SK-N-SH (cell line): ENCODE measurements around the gene CATSPERB. TPM values are rescaled to one million over a fixed set of nuclear protein-coding genes. Genes with fewer than 3 reads are reported as not detected.

Experiments used
- CTCF ChIA-PET: fragments of 300-600, 350-600 bp; formaldehyde crosslinking; extraction: SDS; loops from one replicate; lab custom pipeline; 2021; lab: Yijun Ruan, JAX
- POLR2A ChIA-PET: fragments of 350-600 bp; sonication (Branson Sonifier 250); formaldehyde crosslinking; extraction: SDS; loops from one replicate; lab custom pipeline; 2020; ENCODE audit warnings: antibody characterized with exemption, inconsistent platforms; lab: Yijun Ruan, JAX
- DNase-seq: peaks from one replicate; pipeline ENCODE4 v3.0.0; 2012
- H2AFZ ChIP-seq: fragments of 200-600 bp; sonication (generic); 2 replicates; pipeline ENCODE4 v1.8.1; 2016; ENCODE audit warnings: antibody characterized with exemption, mild to moderate bottlenecking, low read depth
- H3F3A ChIP-seq: fragments of 200-600 bp; sonication (generic); replicated peaks from 2 replicates; pipeline ENCODE3; 2016; ENCODE audit warnings: antibody characterized with exemption, mild to moderate bottlenecking; ENCODE audit not compliant: insufficient read depth
- H3K27ac ChIP-seq, 2 experiments: fragments of 200-500 bp in 1 of 2; fragments of 200-600 bp in 1 of 2; sonication (Bioruptor generic) in 1 of 2; sonication (generic), shearing (Covaris generic) in 1 of 2; 2 replicates each; pipeline versions ENCODE4 v1.5.1 to v1.6.1; 2014 to 2016; ENCODE audit warnings: low read depth in 2 of 2, inconsistent platforms in 1 of 2, low read length in 1 of 2, mild to moderate bottlenecking in 1 of 2, mixed read lengths in 1 of 2
- H3K27me3 ChIP-seq: fragments of 200-600 bp; sonication (generic), shearing (Covaris generic); 2 replicates; pipeline ENCODE4 v1.6.1; 2016; ENCODE audit warnings: mixed run types; ENCODE audit not compliant: insufficient read depth
- H3K36me3 ChIP-seq, 2 experiments: fragments of 200-500 bp in 1 of 2; fragments of 200-600 bp in 1 of 2; sonication (Bioruptor generic) in 1 of 2; sonication (generic) in 1 of 2; replicated peaks in 1 of 2; 2 replicates each; pipeline versions ENCODE3 to v1.5.1; 2014 to 2016; ENCODE audit warnings: low read length in 1 of 2, mild to moderate bottlenecking in 1 of 2; ENCODE audit not compliant: insufficient read depth in 2 of 2, control insufficient read depth in 1 of 2
- H3K4me1 ChIP-seq, 2 experiments: fragments of 200-500 bp in 1 of 2; fragments of 200-600 bp in 1 of 2; sonication (Bioruptor generic) in 1 of 2; sonication (generic), shearing (Covaris generic) in 1 of 2; 2 replicates each; pipeline versions ENCODE4 v1.5.1 to v1.6.1; 2014 to 2016; ENCODE audit warnings: low read depth in 1 of 2, low read length in 1 of 2, mixed run types in 1 of 2; ENCODE audit not compliant: insufficient read depth in 2 of 2, control insufficient read depth in 1 of 2
- H3K4me2 ChIP-seq: fragments of 200-600 bp; sonication (generic), shearing (Covaris generic); 2 replicates; pipeline ENCODE4 v1.6.1; 2017; ENCODE audit warnings: mixed run types
- H3K4me3 ChIP-seq, 2 experiments: fragments of 200-500 bp in 1 of 2; fragments of 200-600 bp in 1 of 2; sonication (Bioruptor generic) in 1 of 2; sonication (generic), shearing (Covaris generic) in 1 of 2; 2 replicates each; pipeline versions ENCODE4 v1.5.1 to v1.8.1; 2014 to 2016; ENCODE audit warnings: low read depth in 2 of 2, inconsistent platforms in 1 of 2, low read length in 1 of 2, mild to moderate bottlenecking in 1 of 2, mixed read lengths in 1 of 2, moderate library complexity in 1 of 2
- H3K79me2 ChIP-seq: fragments of 200-600 bp; sonication (generic); 2 replicates; pipeline ENCODE4 v1.8.1; 2017; ENCODE audit warnings: mild to moderate bottlenecking; ENCODE audit not compliant: insufficient read depth
- H3K9ac ChIP-seq: fragments of 200-600 bp; sonication (generic); 2 replicates; pipeline ENCODE4 v1.6.1; 2017; ENCODE audit warnings: mixed run types
- H3K9me2 ChIP-seq: fragments of 200-600 bp; sonication (generic); 2 replicates; pipeline ENCODE4 v1.6.1; 2017; ENCODE audit warnings: mixed run types
- H3K9me3 ChIP-seq: fragments of 200-600 bp; sonication (generic); 2 replicates; pipeline ENCODE4 v1.6.1; 2017; ENCODE audit warnings: mixed run types, mild to moderate bottlenecking, moderate library complexity
- H4K20me1 ChIP-seq: fragments of 200-600 bp; sonication (generic); 2 replicates; pipeline ENCODE4 v1.6.1; 2017; ENCODE audit warnings: mild to moderate bottlenecking, mixed run types; ENCODE audit not compliant: insufficient read depth
- ELF1 ChIP-seq: IDR thresholded peaks from 2 replicates; pipeline ENCODE4 v1.4.0; 2012
- EP300 ChIP-seq, 2 experiments: IDR thresholded peaks; 2 replicates each; pipeline versions ENCODE4 v1.4.0 to v1.6.1; 2012; ENCODE audit warnings: borderline replicate concordance in 1 of 2, low read depth in 1 of 2, low read length in 1 of 2
- FOXJ3 ChIP-seq: sonication (generic); formaldehyde crosslinking; IDR thresholded peaks from 2 replicates; pipeline ENCODE4 v1.5.1; 2020; ENCODE audit warnings: mild to moderate bottlenecking, missing genetic modification reagents
- GATA2 ChIP-seq: sonication (generic); formaldehyde crosslinking; IDR thresholded peaks from 2 replicates; pipeline ENCODE4 v1.5.0; 2020; ENCODE audit warnings: mild to moderate bottlenecking, missing genetic modification reagents
- MXI1 ChIP-seq: IDR thresholded peaks from 2 replicates; pipeline ENCODE4 v1.6.1; 2012; ENCODE audit warnings: mild to moderate bottlenecking, low read depth, low read length, improper control_type of control experiment
- NRF1 ChIP-seq: IDR thresholded peaks from 2 replicates; pipeline ENCODE4 v1.6.1; 2012; ENCODE audit warnings: low read depth, mild to moderate bottlenecking, low read length
- POLR2AphosphoS5 ChIP-seq: IDR thresholded peaks from 2 replicates; pipeline ENCODE4 v1.6.1; 2012; ENCODE audit warnings: low read depth, low read length
- RFX5 ChIP-seq: IDR thresholded peaks from 2 replicates; pipeline ENCODE4 v1.6.1; 2012; ENCODE audit warnings: mild to moderate bottlenecking, improper control_type of control experiment, low read length
- SIN3A ChIP-seq: IDR thresholded peaks from 2 replicates; pipeline ENCODE4 v1.6.1; 2012; ENCODE audit warnings: low read depth, mild to moderate bottlenecking, low read length, moderate library complexity, borderline replicate concordance
- TCF12 ChIP-seq: IDR thresholded peaks from 2 replicates; pipeline ENCODE4 v1.4.0; 2012
- TEAD4 ChIP-seq: IDR thresholded peaks from 2 replicates; pipeline ENCODE4 v1.4.0; 2012; ENCODE audit warnings: mild to moderate bottlenecking, borderline replicate concordance; ENCODE audit not compliant: insufficient read depth
- whole genome bisulfite sequencing: methylation state at CpG from one replicate; pipeline ENCODE4 v1.1.6; 2017; ENCODE audit warnings: low lambda C conversion rate; 5-methylcytosine and 5-hydroxymethylcytosine counted together
- polyA plus RNA-seq, 3 experiments: library from polyadenylated mRNA; depleted of rRNA; stranded (reverse); fragments of >200 nt; gene quantifications; 2 replicates each; pipeline ENCODE4 v1.2.3, GENCODE V29; 2012
- TF ChIP-seq, protein P1 (sequence below): fragments of 150-350 bp; IDR thresholded peaks from 2 replicates; pipeline ENCODE4 v1.6.1; 2017; ENCODE audit warnings: antibody characterized with exemption, low read length, low read depth, borderline replicate concordance
- TF ChIP-seq, protein P2 (sequence below): IDR thresholded peaks from 2 replicates; pipeline ENCODE4 v1.4.0; 2012; ENCODE audit warnings: low read depth, borderline replicate concordance
- TF ChIP-seq, protein P3 (sequence below): fragments of 200-600 bp; sonication (generic); IDR thresholded peaks from 2 replicates; pipeline ENCODE4 v1.6.1; 2017; ENCODE audit warnings: antibody characterized with exemption, mild to moderate bottlenecking, moderate library complexity

Gene CATSPERB
- polyA plus RNA-seq, 1 of the 3 experiments (the other 2 are of a cell fraction), result 0.08 TPM

DNA sequence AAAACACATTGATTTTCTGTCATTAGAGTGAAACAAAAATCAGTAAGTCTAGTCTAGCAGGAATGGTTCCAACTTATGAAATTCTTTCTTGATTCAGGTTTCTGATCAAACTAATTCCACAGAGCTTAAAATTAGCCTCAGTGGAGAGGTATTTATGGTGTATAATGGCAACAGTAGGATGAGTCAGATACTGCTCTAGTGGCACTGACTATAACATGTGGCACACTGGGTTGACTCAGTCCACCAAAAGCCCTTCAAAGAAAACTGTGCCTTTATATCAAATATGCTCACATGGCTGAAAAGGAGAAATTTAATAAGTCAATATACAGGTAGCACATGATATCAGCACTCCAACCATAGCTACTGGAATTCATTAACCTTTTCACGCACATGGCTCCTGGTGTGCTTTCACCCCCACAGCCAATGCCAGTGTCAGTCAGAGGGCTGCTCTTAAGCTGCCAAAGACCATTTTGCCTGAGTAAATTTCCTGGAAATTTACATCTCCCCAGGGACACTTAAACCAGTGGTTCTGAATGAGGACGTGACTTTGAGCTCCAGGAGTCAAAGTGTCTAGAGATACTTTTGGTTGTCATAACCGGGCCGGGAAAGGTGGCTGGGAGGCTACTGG lies 21.7 kb upstream of the CATSPERB start:
- H3K4me3 ChIP-seq, result no peak overlapping the region
- H3K36me3 ChIP-seq, result no peaks in the 10 kb centered on the region
- ChIA-PET CTCF (no interaction called here), POLR2A (no interaction called here)
- H3K79me2 ChIP-seq, result no peaks in the 10 kb centered on the region
- no peak overlapping the region for H3K27ac ChIP-seq
- H4K20me1 ChIP-seq, result no peaks in the 10 kb centered on the region
- H3K4me1 ChIP-seq, result no peaks in the 10 kb centered on the region
- no peak overlapping the region for H3K9ac ChIP-seq
- H2AFZ ChIP-seq, result no peak overlapping the region
- H3F3A ChIP-seq, result no peaks in the 10 kb centered on the region
- DNase-seq, result no peak
- no peak overlapping the region for H3K4me2 ChIP-seq
- H3K9me3 ChIP-seq, result no peaks in the 10 kb centered on the region
- H3K9me2 ChIP-seq, result no peaks in the 10 kb centered on the region
- TF ChIP-seq POLR2AphosphoS5, result no peak
- TF ChIP-seq EP300 (IDR thresholded peaks at IDR 0.05; ENCODE audit: borderline replicate concordance in 1 of 2, low read depth in 1 of 2, low read length in 1 of 2), result no peak
- TF ChIP-seq MXI1, result no peak
- TF ChIP-seq ELF1, result no peak
- TF ChIP-seq, protein P1, sequence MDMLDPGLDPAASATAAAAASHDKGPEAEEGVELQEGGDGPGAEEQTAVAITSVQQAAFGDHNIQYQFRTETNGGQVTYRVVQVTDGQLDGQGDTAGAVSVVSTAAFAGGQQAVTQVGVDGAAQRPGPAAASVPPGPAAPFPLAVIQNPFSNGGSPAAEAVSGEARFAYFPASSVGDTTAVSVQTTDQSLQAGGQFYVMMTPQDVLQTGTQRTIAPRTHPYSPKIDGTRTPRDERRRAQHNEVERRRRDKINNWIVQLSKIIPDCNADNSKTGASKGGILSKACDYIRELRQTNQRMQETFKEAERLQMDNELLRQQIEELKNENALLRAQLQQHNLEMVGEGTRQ, result no peak
- no peak for TF ChIP-seq RFX5
- TF ChIP-seq TCF12, result no peak
- H3K27me3 ChIP-seq, result no peaks in the 10 kb centered on the region
- 12% methylated on average over 4 of the region's 4 CpGs for WGBS

DNA sequence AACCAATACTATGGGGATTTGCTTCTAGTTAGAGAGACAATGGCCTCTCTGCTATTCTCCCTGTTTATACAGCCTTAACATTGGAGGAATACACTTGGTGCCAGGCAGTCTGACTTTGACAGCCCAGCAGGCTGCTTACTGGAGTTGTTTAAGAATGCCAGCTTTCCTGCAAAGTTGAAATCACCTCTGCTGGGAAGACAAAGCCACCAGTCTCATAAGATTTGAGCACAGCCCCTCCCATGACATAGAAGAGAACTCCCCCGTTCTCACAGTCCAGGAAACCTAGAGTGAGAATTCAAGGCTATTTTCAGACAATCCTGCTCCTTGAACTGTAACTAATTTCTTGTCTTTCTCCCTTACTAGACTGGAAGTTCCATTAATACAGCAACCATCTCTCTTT lies 21.1 kb upstream of the CATSPERB start:
- Histone ChIP-seq H3K9me2 (no peaks in the 10 kb centered on the region), H3K79me2 (no peaks in the 10 kb centered on the region), H3K27ac (no peak overlapping the region), H3K9ac (no peak overlapping the region), H3K27me3 (no peaks in the 10 kb centered on the region), H3K4me1 (no peaks in the 10 kb centered on the region), H3K9me3 (no peaks in the 10 kb centered on the region), H4K20me1 (no peaks in the 10 kb centered on the region), H2AFZ (no peak overlapping the region), H3K36me3 (no peaks in the 10 kb centered on the region), H3K4me2 (no peak overlapping the region), H3F3A (no peaks in the 10 kb centered on the region), H3K4me3 (no peak overlapping the region)
- TF ChIP-seq GATA2 (CRISPR knock-in tag) (no peak), NRF1 (no peak), TCF12 (no peak), FOXJ3 (CRISPR knock-in tag) (no peak), TEAD4 (no peak), SIN3A (no peak), RFX5 (no peak)
- TF ChIP-seq, protein P2, sequence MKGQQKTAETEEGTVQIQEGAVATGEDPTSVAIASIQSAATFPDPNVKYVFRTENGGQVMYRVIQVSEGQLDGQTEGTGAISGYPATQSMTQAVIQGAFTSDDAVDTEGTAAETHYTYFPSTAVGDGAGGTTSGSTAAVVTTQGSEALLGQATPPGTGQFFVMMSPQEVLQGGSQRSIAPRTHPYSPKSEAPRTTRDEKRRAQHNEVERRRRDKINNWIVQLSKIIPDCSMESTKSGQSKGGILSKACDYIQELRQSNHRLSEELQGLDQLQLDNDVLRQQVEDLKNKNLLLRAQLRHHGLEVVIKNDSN, result no peak
- TF ChIP-seq, protein P3, sequence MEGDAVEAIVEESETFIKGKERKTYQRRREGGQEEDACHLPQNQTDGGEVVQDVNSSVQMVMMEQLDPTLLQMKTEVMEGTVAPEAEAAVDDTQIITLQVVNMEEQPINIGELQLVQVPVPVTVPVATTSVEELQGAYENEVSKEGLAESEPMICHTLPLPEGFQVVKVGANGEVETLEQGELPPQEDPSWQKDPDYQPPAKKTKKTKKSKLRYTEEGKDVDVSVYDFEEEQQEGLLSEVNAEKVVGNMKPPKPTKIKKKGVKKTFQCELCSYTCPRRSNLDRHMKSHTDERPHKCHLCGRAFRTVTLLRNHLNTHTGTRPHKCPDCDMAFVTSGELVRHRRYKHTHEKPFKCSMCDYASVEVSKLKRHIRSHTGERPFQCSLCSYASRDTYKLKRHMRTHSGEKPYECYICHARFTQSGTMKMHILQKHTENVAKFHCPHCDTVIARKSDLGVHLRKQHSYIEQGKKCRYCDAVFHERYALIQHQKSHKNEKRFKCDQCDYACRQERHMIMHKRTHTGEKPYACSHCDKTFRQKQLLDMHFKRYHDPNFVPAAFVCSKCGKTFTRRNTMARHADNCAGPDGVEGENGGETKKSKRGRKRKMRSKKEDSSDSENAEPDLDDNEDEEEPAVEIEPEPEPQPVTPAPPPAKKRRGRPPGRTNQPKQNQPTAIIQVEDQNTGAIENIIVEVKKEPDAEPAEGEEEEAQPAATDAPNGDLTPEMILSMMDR, result no peak
- POLR2A ChIA-PET, result no interaction called here
- 8% methylated on average over 1 of the region's 1 CpG for WGBS
- CTCF ChIA-PET, result no interaction called here
- no peak for DNase-seq
